ENCODE data around the gene CORO1C.
"Not testable (repeated sequence)": the region's sequence is repeated elsewhere in the genome, so short reads cannot be mapped to it uniquely, and the experiment has no call there.

The CORO1C gene

DNA sequence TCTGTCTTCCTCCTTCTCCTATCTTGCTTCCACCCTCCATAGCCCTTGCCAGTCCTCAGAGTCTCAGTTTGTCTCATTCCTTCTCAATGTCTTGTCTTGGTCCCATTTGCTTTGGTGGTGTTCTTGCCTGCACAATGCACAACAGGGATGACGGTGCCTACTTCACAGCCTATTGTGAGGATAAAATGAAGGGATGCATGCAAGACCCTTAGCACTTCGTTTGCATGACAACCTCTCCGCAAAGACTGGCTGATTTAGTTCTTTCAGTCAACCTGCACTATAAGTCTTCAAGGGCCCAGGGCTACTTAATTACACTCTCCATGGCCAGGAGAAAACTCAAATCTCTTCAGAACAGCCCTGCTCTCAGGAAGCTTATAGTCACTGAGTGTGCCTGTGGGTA, 106.1 kb downstream of the CORO1C start:
- DNase-seq (ENCODE audit: extremely low spot score, insufficient read length, low read depth) (no peak), FAIRE-seq (no peak)

DNA sequence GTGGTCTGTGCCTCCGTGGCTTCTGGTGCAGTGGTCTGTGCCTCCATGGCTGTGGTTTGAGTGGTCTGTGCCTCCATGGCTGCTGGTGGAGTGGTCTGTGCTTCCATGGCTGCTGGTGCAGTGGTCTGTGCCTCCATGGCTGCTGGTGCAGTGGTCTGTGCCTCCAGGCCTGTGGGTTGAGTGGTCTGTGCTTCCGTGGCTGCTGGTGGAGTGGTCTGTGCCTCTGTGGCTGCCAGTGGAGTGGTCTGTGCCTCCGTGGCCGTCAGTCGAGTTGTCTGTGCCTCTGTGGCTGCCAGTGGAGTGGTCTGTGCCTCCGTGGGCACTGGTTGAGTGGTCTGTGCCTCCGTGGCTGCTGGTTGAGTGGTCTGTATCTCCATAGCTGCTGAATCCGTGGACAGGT, 107.7 kb downstream of the CORO1C start:
- no peak for FAIRE-seq
- no peak for DNase-seq (ENCODE audit: extremely low spot score, insufficient read length, low read depth)

DNA sequence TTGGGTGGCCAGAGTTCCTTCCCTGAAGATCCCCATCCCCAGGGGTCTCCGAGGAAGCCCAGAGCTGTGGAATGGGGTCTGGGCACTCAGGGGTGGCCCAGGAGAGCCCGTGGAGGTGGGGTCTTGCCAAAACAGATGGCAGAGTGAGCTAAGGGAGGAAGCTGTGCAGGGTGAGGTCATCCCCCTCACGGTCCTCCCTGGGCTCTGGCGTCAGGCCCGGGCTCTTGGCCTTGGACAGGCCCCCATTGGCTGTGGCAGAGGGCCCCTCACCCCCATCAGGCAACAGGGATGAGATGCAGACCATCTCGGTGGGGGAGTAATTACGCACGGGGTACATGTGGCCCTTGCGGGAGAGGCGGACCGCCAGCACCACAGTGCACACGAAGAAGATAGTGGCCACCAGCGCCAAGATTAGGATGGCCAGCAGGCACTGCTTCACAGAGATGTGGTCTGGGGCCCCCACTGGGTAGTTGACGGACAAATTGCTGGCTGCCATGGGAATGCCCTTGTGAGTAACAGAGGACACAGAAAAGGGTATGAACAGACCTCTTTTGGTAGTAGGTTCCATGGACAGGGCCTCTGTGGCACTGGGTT, 108.3 kb downstream of the CORO1C start:
- DNase-seq (ENCODE audit: extremely low spot score, insufficient read length, low read depth): no peak
- no peak for FAIRE-seq

GRCh38 chr12:108622421-108622820, 108.9 kb downstream of the CORO1C start:
- FAIRE-seq: peak; percentile 45
- no peak for DNase-seq (ENCODE audit: extremely low spot score, insufficient read length, low read depth)

DNA sequence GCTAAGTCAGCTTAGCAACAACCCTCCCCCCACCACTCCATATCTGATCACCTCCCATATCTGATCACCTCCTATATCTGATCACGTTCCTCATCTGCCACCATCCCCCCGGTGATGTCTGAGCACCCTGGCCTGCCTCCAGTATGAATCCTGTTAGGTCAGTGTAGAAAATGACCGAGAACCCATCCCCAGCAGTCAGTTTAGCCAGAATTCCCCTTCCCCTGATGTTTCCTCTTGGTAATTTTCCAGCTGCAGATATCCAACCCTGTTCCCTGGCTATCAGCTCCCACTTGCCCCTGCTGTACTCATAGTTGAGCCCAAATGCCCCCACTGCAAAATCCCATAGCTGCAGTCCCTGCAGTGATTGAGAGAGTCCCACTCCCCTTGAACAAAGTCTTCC, 110.2 kb downstream of the CORO1C start:
- FAIRE-seq (no peak), DNase-seq (ENCODE audit: extremely low spot score, insufficient read length, low read depth) (no peak)

DNA sequence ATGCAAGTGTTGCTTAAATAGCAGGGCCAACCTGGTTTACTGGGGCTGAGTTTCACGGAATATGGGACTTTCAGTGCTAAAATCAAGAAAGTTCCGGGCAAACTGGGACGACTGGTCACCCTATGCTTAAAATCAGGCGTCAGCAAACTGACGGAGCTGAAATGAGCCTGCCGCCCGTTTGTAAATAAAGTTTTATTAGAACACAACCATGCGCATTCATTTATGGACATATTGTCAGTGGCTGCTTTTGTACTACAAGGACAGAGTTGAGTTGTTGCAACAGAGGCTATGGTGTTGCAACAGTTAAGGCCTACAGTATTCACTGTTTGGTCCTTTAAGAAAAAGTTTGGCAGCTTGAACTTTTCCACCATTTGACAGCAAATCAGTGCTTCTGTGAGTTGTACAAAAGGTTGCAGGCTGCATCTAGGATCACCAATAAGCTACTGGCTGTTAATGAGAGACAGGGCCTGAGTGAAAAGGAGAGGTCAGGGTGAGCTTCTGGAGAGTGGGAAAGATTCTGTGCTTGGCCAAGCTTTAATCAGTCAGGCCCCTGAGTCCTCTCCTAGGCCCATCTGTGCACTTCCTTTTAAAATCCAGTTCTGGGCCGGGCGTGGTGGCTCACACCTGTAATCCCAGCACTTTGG, 111.0 kb downstream of the CORO1C start:
- DNase-seq (ENCODE audit: extremely low spot score, insufficient read length, low read depth) (no peak), FAIRE-seq (no peak)

- FAIRE-seq (no peak), DNase-seq (ENCODE audit: extremely low spot score, insufficient read length, low read depth) (no peak)
These were observed 111.8 kb downstream of the CORO1C start for GRCh38 chr12:108619369-108620160.

- FAIRE-seq; DNase-seq (ENCODE audit: extremely low spot score, insufficient read length, low read depth): not testable (repeated sequence)
These were observed 112.4 kb downstream of the CORO1C start for GRCh38 chr12:108618953-108619274.

DNA sequence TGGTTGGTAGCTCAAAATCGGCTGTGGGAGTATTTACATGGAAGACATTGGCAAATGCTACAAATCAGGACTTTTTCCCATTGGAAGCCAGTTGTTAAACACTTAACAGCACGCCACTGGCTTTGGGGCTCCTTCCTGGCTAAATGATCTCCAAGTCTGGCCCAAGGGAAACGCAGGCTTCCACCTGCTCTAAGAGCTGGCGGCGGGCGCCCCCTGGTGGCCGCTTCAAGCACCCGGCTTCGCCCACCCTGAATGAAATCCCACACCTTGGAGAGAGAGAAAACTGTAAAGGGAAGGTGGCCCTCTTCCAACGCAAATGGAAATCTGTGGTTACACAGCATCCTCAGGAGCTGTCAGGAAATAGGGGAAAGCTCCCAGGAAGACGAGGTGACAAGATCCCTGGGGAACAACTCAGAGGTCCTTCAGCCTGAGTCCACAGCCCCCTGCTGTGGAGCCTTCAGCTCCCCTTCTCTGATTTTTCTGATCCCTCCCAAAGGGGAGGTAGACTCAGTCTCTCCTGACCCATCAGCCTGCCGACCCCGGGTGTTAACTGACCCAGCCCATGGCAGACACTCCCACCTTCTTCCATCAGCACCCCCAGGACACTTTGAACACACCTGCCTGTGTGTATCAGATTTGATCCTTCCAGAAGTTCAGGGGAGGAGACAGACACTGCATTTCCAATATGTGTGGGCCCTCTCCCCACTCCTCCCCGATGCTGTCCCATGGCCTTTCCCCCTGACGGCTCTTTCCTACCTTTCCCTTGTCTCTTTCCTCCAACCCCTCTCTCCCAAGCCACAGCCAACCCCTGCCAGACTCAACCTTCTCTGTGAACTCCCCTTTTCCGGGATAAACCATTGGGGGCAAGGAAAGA, 113.0 kb downstream of the CORO1C start:
- peak; percentile 73 for FAIRE-seq
- DNase-seq (ENCODE audit: extremely low spot score, insufficient read length, low read depth): peak; percentile 58

- FAIRE-seq (peak; percentile 94), DNase-seq (ENCODE audit: extremely low spot score, insufficient read length, low read depth) (peak; percentile 74)
These were observed 114.1 kb downstream of the CORO1C start for GRCh38 chr12:108616941-108617858.

GRCh38 chr12:108616359-108616758, 115.0 kb downstream of the CORO1C start:
- DNase-seq (ENCODE audit: extremely low spot score, insufficient read length, low read depth) (no peak), FAIRE-seq (no peak)

GRCh38 chr12:108615918-108616317, 115.4 kb downstream of the CORO1C start:
- DNase-seq (ENCODE audit: extremely low spot score, insufficient read length, low read depth) (no peak), FAIRE-seq (no peak)

GRCh38 chr12:108614639-108615038, 116.7 kb downstream of the CORO1C start:
- FAIRE-seq: no peak
- no peak for DNase-seq (ENCODE audit: extremely low spot score, insufficient read length, low read depth)

DNA sequence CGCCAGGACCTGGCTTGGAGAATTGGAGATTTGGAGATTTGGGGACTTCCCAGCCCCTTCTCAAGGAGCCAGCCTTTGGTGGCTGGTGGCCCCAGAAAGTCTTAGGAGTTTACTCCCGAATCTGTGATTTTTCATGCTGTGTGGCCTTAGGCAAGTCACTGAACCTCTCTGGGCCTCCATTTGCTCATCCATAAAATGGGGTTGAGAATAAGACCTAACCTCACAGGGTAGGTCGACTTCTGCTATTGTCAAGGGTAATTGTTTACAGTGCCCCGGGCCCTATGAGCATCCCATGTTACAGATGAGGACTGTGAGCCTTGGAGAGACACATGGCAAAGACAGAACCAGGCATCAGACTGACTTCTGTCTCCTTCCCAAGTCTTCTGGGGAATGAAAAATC, 117.3 kb downstream of the CORO1C start:
- no peak for DNase-seq (ENCODE audit: extremely low spot score, insufficient read length, low read depth)
- FAIRE-seq: no peak

- DNase-seq (ENCODE audit: extremely low spot score, insufficient read length, low read depth) (no peak), FAIRE-seq (peak; percentile 33)
These were observed 117.8 kb downstream of the CORO1C start for GRCh38 chr12:108613548-108613947.

- FAIRE-seq (no peak), DNase-seq (ENCODE audit: extremely low spot score, insufficient read length, low read depth) (no peak)
These were observed 118.5 kb downstream of the CORO1C start for GRCh38 chr12:108612788-108613282.

- FAIRE-seq: peak; percentile 49
- no peak for DNase-seq (ENCODE audit: extremely low spot score, insufficient read length, low read depth)
These were observed 119.4 kb downstream of the CORO1C start for GRCh38 chr12:108611884-108612415.

GRCh38 chr12:108610856-108611605, 120.3 kb downstream of the CORO1C start:
- FAIRE-seq (no peak), DNase-seq (ENCODE audit: extremely low spot score, insufficient read length, low read depth) (no peak)

Measured in GM18507 (cell line).